ENCODE measurements around the gene TMED1.
A peak's percentile ranks its signal among the peaks of the same experiment; 100 is the strongest.
"Not testable (repeated sequence)": the region's sequence is repeated elsewhere in the genome, so short reads cannot be mapped to it uniquely, and the experiment has no call there.

The TMED1 gene

DNA sequence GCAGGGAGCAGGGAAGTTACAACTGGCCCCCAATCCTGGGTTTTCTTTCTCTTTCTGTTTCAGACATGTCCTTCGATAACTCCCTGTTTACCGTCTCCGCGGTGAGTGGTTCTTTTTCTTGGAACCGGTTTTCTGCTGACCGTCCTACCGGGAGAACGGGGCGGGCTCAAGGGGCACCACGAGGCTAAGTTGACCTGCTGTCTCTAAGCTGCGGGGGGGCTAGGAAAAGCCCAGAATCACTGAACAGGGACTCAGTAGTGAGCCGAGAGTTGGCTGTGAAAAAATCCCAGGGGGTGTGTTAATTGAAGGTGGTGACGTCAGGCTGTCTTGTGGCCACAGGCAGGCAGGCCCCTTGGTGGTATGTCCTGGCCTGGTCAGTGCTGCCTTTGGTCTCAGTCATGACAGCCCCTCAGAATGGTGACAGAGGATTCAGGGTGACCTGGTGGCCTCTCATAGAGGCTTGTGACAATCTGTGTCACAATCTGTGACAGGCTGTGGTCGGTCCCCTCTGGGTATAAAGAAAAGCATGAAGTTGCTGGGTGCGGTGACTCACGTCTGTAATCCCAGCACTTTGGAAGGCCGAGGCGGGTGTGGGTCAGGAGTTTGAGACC is 27.2 kb upstream of the TMED1 start:
- FAIRE-seq (no peak), DNase-seq (ENCODE audit: insufficient read length, low spot score) (no peak)

DNA sequence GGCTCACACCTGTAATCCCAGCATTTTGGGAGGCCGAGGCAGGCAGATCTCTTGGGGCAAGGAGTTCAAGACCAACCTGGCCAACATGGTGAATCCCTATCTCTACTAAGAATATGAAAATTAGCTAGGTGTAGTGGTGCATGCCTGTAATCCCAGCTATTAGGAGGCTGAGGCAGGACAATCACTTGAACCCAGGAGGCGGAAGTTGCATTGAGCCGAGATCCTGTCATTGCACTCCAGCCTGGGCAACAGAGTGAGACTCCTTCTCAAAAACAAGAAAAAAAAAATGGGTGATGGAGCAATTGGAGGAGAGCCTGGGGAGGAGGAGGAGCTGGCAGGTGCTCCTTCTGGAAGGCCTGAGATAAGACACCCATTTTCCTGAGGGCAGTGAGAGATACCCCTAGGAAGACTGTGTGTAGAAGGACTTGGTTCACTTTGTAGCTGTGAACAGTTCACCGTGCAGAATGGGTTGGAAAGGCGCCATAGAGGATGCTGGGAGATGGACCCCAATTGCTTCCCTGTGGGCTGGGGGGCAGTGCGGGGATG is 26.6 kb upstream of the TMED1 start:
- FAIRE-seq: no peak
- DNase-seq (ENCODE audit: insufficient read length, low spot score): no peak

DNA sequence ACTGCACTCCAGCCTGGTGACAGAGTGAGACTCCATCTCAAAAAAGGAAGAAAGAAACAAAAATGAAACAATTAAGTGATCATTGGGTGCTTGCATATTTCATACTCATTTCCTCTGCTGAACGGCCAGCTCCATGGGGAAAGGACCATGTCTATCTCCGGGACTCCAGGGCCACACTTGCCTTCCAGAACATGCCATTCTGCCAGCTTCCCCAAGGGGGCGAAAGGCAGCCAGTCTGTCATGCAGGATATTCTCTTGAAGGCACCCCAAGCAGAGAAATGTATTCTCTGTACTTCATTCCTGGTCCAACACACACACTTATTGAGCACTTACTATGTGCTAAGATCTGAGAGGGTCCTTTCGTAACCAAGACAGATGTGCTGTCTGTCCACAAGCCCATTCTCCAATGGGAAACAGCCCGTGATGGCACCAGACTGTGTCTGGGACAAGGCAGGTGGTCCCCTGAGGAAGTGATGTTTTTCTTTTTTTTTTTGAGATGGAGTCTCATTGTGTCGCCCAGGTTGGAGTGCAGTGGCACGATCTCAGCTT is 25.2 kb upstream of the TMED1 start:
- DNase-seq (ENCODE audit: insufficient read length, low spot score): no peak
- FAIRE-seq: no peak

DNA sequence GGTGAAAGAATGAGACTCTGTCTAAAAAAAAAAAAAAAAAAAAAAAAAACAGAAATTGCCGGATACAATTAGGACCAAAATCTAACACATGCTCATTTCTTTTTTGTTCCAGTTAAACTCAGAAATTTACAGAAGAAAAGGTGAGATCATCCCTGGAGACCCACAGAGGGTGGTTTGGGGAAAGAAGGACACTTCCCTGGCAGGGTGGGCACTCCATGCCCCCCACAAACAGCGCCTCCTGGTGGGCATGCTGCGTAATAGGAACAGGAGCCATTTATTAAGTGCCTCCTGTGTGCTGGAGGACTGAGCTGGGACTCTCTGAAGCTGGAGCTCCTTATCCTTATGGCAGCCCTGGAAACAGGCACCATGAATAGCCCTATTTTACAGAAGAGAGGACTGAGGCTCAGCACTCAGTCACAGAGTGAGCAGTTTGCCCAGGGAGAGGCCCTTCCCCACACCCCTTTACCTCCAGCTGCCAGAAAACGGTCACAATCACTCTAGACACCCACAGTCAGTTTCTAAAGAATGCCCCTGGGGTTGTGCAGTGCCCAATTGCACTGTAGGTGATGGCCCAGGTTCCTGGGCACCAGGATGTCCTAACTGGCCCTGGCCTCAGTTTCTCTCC is 22.3 kb upstream of the TMED1 start:
- FAIRE-seq: no peak
- no peak for DNase-seq (ENCODE audit: insufficient read length, low spot score)

DNA sequence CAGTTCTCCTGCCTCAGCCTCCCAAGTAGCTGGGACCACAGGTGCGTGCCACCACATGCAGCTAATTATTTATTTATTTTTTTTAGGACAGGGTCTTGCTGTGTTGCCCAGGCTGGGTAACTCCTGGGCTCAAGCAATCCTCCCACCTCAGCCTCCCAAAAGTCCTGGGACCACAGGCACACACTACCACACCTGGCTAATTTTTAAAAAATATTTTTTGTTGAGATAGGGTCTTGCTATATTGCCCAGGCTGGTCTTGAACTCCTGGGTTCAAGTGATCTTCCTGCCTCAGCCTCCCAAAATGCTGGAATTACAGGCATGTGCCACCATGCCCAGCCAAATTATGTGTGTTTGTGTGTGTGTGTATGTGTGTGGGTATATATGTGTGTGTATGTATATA is 20.9 kb upstream of the TMED1 start:
- not testable (repeated sequence) for FAIRE-seq; DNase-seq (ENCODE audit: insufficient read length, low spot score)

DNA sequence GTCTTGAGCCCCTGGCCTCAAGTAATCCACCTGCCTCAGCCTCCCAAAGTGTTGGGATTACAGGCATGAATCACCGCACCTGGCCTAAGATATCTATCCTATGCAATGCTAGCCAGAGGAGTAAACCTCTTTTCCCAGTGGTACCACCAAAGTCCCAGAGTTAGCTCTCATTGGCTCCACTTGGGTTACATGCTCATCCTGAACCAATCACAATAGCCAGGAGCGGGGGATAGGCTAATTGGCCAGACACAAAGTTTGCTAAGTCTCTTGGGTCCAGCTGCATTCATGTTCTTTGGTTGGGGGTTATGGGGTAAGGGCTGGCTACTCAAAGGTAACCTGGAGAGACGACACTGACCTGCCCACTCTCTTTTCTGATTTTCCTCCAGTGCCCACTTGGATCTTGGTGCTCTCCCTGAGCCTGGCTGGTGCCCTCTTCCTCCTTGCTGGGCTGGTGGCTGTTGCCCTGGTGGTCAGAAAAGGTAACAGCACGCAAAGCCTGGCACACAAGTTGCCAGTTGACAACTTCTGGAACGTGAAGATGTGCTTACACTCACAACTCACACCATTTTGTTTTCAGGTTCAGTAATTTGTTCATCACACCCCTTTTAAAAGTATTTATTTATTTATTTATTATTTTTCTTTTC is 20.0 kb upstream of the TMED1 start:
- FAIRE-seq (no peak), DNase-seq (ENCODE audit: insufficient read length, low spot score) (no peak)

DNA sequence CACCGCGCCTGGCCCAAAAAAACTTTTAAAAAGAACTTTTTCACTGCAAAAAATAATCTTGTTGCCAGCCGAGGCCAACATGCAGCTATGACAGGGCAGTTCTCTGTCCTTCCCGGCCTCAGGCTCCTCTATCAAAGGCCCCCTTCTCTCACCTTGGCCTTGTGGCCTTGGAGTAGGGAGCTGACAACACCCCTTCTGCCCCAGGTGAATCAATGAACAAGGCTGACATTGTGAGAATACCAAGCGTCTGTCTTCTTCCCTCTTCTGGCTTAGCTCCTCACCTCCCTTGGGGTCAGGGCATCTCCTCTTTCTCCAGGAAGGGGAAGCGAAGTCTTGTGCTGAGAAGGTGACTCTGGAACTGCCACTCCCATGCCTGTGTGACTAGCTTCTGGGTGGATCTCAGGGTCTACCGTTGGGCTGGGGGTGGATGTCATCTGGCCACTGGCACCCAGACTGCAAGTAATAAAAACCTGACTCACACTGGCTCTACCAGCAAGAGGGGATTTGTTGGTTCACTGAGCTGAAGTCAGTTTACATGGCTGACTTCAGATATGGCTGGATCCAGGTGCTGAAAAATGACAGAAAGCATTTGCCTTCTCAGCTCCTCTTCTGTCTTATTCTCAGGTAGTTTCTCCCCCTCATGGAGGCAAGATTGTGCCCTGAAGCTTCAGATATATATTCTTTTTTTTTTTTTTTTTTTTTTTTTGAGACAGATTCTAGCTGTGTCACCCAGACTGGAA is 18.5 kb upstream of the TMED1 start:
- FAIRE-seq (no peak), DNase-seq (ENCODE audit: insufficient read length, low spot score) (no peak)

DNA sequence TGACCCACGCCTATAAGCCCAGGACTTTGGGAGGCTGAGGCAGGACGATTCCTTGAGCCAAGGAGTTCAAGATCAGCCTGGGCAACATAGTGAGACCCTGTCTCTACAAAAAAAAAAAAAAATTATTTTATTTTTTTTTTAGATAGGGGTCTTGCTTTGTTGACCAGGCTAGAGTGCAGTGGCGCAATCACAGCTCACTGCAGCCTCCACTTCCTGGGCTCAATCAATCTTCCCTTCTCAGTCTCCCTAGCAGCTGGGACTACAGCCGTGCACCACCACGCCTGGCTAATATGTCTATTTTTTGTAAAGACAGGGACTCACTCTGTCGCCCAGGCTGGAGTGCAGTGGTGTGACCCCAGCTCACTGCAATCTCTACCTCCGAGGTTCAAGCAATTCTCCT is 16.9 kb upstream of the TMED1 start:
- FAIRE-seq (no peak), DNase-seq (ENCODE audit: insufficient read length, low spot score) (no peak)

DNA sequence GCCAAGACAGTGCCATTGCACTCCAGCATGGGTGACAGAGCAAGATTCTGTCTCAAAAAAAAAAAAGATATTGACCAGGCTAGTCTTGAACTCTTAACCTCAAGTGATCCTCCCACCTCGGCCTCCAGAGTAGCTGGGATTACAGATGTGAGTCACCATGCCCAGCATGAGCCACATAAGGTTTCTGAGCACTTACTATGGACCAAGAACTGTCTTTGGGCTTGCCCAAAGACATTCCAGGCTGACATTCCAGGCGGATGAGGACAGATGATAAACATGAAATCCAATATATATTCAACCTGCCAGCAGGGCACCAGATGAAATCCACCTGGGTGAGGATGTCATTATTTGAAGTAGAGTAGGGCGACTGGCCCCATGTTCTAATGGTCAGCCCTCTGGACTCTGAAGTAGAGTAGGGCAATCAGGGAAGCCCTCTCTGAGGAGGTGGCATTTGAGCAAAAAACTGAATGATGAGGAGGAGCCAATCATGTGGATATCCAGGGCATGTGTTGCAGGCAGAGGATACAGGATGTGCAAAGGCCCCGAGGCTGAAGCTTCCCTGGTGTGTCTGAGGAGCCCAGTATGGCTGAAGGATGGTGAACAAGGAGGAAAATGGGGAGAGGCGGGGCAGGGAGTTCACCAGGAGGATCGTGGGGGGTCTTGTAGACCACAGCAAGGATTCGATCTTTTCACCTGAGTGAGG is 16.2 kb upstream of the TMED1 start:
- DNase-seq (ENCODE audit: insufficient read length, low spot score) (no peak), FAIRE-seq (no peak)

DNA sequence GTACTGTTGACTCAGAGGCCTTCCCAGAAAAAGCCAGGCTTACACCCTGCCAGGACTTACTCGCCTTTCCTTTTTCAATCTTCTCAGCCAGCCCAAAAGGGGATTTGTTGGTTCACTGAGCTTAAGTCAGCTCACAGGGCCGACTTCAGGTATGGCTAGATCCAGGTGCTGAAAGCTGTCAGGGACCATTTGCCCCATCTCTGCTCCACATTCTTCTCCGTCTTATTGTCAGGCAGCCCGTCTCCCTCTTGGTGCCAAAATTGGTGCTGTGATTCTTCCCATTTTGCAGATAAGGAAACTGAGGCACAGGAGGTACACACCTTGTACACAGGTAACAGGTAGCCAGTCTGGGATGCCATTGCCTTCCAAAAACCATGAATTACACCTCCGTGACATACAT is 14.6 kb upstream of the TMED1 start:
- FAIRE-seq (no peak), DNase-seq (ENCODE audit: insufficient read length, low spot score) (no peak)

DNA sequence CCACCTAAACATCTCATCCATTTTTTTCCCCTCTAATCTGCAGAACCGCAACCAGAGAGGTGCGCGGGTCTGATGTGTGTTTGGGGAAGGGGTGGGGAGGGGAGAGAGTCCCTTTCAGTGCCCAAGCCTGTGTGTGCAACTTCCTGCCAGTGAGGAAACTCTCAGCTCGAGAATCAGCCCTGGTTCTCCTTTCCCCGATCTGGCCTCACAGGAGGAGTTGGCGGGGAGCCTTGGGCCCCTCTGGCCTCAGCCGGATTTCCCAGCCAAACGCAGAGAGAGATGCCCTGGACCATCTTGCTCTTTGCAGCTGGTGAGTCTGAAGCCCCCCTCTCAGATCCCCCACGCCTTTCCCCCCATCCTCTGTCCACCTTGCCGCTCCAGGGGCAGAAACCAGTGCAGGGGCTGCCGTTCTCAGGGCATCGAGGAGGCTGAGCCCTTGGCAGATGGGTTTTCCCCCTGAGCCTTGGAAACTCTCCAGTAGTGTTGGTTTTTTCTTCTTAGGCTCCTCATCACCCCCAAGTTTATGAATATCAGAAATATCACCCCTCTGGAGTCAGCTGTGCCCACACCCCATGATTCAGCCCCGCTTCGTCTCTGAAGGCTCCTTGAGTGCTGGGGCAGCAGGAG is 12.3 kb upstream of the TMED1 start, which contains the start of gene C19orf38:
C19orf38 (plus strand) TSS at position 186 of the 627 bp plus-strand sequence; CDS start at position 280, 94 bp downstream.
- DNase-seq (ENCODE audit: insufficient read length, low spot score) (no peak), FAIRE-seq (peak; percentile 62)

DNA sequence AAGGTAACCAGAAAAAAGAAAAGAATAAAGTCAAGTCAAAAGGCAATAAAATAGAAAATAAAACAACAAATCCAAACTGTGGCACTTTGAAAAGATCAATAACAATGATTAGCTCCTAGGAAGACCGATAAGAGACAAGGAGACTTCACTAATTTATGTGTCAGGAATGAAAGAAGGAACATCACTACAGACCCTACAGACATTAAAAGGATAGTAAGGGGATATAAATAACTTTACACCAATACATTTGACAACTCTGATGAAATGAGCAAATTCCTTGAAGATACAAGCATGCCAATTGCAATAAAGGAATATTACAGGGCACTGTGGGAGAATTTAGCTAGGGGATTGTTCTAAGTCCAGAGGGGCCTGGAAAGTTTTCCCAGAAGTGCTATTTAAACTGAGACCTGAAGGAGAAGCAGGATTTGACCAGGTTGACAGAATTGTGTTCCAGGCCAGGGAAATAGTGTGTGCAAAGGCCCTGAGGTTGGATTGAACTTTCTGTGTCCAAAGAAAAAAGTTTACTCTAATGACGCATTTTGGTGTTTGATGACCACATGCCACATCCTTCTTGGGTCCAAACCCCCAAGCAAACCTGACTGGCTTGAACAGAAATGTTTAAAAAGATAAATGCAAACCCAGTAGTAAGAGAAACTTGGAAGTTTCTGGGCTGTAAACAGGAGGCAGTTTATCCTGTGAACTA is 10.6 kb upstream of the TMED1 start:
- no peak for FAIRE-seq

DNA sequence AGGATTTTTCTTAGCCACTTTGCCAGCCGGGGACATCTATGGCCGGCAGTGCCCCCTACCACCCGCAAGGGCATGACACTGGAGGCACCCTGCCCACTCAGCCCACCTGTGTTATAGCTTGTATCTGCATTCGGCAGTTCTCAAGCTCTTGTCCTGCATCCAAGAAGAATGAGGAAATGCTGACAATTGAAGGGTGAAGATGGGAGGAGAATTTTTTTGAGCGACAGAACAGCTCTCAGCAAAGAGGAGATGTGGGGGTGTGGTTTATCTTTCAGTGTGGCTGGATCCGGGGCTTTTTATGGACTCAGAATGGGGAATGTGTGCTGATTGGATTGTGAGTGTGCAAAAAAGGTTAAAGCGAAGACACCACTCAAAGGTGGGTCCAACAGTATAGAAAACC is 6.8 kb upstream of the TMED1 start:
- FAIRE-seq (no peak), DNase-seq (ENCODE audit: insufficient read length, low spot score) (no peak)

More for the DNA sequence above, 10.6 kb upstream of the TMED1 start:
- DNase-seq (ENCODE audit: insufficient read length, low spot score): no peak

DNA sequence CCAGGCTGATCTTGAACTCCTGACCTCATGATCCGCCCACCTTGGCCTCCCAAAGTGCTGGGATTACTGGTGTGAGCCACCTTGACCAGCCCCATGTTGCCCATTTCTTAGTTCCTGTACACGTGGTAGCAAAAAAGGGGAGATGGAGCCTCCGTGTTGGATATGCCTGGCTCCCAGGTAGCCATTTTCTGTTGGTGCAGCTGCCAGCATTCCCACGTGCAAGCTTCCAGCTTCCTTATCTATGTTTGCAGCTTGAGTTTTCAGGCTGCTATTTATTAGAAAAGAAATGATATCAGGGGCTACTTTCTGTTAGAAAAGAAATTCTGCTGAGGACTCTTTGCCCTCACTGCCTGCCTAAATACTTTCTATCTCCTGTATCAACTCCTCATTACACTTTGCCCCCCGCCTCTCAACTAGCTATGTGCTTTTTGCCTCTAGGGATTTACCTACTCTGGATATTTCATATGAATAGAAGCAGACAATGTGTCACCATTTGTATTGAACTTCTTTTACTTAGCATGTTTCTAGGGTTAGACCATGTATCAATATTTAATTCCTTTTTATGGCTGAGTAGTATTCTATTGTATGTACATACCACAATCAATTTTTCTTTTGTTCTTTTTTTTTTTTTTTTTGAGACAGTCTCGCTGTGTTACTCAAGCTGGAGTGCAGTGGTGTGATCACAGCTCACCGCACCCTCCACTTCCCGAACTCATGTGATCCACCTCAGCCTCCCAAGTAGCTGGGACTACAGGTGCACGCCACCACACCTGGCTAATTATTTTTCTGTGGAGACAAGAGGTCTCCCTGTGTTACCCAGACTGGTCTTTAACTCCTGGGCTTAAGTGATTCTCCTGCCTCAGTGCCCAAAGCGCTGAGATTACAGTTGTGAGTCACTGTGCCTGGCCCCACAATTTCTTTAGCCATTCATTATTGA is 3.4 kb upstream of the TMED1 start:
- FAIRE-seq: no peak
- DNase-seq (ENCODE audit: insufficient read length, low spot score): no peak

DNA sequence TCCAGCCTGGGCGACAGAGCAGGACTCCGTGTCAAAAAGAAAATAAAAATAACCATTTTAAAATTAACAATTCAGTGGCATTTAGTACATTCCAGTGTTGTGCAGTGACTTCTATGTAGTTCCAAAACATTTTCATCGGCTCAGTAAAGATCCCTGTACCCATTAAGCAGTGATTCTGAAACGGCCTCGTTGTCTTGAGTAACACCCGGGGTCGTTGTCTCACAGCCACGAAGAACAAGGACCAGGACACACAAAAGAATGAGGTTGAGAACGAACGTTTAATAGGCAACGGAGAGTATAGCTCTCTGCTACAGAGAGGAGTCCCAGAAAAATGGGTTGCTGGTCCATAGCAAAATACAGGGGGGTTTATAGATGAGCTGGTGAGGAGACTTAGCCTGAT is 2.4 kb upstream of the TMED1 start:
- no peak for DNase-seq (ENCODE audit: insufficient read length, low spot score)
- FAIRE-seq: no peak

DNA sequence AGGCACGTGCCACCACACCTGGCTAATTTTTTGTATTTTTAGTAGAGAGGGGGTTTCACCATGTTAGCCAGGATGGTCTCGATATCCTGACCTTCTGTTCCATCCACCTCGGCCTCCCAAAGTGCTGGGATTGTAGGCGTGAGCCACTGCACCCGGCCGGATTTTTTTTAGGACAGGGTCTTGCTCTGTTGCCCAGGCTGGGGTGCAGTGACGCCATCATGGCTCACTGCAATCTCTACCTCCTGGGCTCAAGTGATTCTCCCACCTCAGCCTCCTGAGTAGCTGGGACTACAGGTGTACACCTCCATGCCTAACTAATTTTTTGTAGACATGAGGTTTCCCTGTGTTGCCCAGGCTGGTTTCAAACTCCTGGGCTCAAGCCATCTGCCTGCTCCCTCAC is 1.6 kb upstream of the TMED1 start:
- not testable (repeated sequence) for DNase-seq (ENCODE audit: insufficient read length, low spot score); FAIRE-seq

DNA sequence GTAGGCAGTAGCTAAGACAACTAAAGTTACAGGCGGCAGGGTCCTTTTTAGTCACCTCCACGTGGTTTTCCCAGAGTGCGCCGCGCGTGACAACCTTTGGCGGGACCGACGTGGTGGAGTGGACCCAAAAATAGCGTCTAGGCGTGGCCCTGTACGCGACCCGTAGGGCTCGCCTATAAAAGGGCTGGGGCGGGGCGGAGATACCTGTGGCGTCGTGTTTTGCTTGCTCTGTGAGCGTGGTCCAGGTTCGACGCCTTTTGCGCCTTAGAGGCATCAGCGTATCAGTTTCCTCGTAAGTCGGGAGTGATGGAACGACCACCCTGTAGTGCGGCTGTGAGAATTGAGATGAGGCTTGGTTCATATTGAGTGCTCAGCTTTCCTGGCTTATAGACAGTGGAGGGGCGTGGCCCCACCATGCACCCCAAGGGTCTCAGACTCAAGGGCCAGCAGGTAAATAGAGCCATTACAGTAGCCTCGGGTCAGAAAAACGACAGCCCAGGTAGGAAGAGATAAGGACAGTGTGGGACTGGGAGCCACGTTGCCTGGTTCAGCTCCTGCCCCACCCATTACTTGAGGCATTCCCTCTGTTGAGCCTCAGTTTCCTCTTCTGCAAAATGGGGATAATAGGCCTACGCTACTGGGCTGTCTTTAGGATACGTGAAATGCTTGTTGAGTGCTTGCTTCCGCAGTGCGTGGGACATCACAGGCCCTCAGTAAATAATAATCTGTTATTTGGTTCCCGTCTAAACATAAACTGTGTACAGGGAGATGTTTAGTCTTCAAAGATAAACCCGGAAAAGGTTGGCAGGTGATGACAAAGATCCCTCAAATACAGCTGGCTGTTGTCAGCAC is 693 bp upstream of the TMED1 start:
- FAIRE-seq: no peak
- peak; percentile 75 for DNase-seq (ENCODE audit: insufficient read length, low spot score)

All from GM19239 (cell line).